Activated CD8-positive, alpha-beta memory T cell treated with anti-CD3 and anti-CD28 coated beads for 24 hours (primary cell): Measurements from ENCODE around the gene TEKT1.

Experiments used
- DNase-seq: peaks from one replicate; pipeline ENCODE4 v3.0.0-alpha.2; 2020

TEKT1 gene

GRCh38 chr17:6755731-6756184 is 75.8 kb downstream of the TEKT1 start, which contains the start of gene XAF1:
XAF1 (plus strand) TSS chr17:6756046; CDS start chr17:6756079, 33 bp downstream.
- peak; percentile 75 for DNase-seq

DNA sequence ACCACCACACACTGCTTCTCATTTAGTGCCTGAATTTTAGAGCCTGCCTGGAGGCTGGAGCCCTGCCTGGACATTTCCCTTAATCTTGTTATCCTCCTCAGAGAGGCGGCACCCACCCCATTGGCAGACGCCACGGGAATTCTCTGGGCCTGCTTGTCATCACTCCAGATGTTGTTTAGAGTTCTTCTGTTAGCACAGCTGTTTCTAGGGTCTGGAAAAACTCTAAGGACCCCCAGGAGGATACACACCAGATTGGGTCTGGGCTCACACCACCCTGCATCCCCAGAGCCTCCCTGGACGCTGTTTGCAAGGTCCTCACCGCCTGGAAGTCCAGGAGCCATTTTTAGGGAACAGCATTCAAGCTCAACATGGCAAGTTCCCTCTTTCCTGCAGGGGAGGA is 76.2 kb downstream of the TEKT1 start:
- no peak for DNase-seq

- DNase-seq: no peak
Measured at GRCh38 chr17:6753546-6753945, 78.0 kb downstream of the TEKT1 start.

DNA sequence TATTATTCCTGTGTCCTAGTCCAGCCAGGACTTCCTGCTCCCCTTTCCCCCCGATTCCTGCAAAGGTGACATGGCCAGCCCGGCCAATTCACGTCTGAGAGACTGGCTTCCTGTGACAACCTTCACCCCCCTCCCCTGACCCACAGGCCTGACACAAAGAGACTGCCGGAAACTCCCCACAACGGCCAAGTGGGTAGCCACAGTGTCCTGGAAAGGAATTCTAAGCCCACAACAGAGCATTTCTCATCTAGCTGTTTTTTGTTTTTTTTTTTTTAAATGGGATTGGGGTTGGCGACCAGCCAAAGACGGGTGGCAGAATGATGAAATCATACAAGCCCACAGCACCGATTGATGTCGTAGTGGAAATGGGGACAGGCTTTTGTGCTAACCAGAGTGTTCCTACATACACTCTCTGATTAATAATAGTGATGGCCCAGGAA is 78.5 kb downstream of the TEKT1 start:
- DNase-seq: peak; percentile 72

GRCh38 chr17:6752068-6752909 is 79.2 kb downstream of the TEKT1 start:
- no peak for DNase-seq

- no peak for DNase-seq
Measured at GRCh38 chr17:6749519-6749918, 82.0 kb downstream of the TEKT1 start.

GRCh38 chr17:6748617-6749016 is 82.9 kb downstream of the TEKT1 start:
- no peak for DNase-seq
